DMS 273 treated with DMSO at 0.1 percent for 48 hours (cell line): ENCODE measurements around the gene SH3BP2.

ENCODE experiments used
- DNase-seq: peaks from one replicate; lab custom pipeline; 2025; lab: John Stamatoyannopoulos, UW

Gene SH3BP2

DNA sequence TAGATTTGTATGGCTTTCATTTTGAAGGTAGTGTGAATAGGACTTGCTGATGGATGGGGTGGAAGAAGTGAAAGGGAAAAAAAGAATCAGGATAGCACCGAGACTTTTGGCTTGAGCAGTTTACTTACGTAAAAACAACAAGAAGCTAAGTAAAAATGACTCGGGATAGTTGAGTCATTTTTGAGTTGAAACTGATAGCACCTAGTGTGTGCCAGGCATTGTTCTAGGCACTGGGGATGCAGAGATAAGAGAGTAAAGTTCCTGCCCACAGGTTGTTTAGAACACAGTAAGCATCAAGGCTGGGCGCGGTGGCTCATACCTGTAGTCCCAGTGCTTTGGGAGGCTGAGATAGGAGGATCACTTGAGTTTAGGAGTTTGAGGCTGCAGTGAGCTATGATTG is 85.5 kb downstream of the SH3BP2 start:
- no peak for DNase-seq

GRCh38 chr4:2879026-2879425 is 86.1 kb downstream of the SH3BP2 start:
- no peak for DNase-seq

- DNase-seq: no peak
These were observed 88.5 kb downstream of the SH3BP2 start for GRCh38 chr4:2881431-2881830.

DNA sequence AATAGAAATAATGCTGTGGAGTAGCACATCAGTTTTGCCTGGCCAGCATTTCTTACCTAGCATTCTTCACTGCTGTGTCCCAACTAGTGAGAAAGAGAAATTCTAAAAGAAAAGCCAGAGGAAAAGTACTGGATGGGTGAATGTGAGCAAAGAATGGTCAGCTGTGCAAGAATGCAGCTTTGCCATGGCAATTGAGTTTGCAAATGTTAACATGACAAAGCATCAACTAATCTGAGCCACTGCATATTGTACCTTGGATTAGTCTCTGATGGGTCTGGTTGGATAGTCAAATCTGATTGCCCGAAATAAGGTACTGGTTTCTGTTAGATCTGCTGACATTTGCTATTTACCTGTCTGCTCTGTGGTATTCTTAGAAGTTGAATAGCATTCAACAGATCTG is 89.5 kb downstream of the SH3BP2 start:
- no peak for DNase-seq

GRCh38 chr4:2886161-2886560 is 93.3 kb downstream of the SH3BP2 start:
- DNase-seq: no peak

GRCh38 chr4:2886622-2887021 is 93.7 kb downstream of the SH3BP2 start:
- peak; percentile 3 for DNase-seq

- no peak for DNase-seq
These were observed 94.5 kb downstream of the SH3BP2 start for GRCh38 chr4:2887343-2887742.

- DNase-seq: no peak
These were observed 96.0 kb downstream of the SH3BP2 start for GRCh38 chr4:2888886-2889285.
